ENCODE measurements around the gene TAF12. TPM values are rescaled to one million over a fixed set of nuclear protein-coding genes. Genes with fewer than 3 reads are reported as not detected.
"Not testable (repeated sequence)": the region's sequence is repeated elsewhere in the genome, so short reads cannot be mapped to it uniquely, and the experiment has no call there.

Gene TAF12
- total RNA-seq, 2 donors from 2014 or later: 14.2 to 15.8 TPM

DNA sequence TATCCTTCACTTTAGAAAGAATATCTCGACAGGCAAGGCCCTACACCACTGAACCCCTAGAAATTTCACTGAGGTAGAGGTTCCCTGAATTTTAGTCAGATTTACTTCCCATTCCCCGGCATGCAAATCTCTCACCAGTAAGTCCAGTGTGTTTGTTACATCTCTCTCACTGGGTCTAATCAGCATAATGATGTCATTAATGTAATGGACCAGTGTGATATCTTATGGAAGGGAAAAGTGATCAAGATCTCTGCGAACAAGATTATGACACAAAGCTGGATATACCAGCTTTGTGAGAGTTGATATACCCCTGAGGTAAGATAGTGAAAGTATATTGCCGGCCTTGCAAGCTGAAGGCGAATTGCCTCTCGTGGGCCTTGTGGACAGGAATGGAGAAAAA, 13.5 kb upstream of the TAF12 start:
- ATAC-seq: no peak
- H3K27ac Mint-ChIP-seq: no peak overlapping the region
- no peaks in the 10 kb centered on the region for H3K27me3 Mint-ChIP-seq

DNA sequence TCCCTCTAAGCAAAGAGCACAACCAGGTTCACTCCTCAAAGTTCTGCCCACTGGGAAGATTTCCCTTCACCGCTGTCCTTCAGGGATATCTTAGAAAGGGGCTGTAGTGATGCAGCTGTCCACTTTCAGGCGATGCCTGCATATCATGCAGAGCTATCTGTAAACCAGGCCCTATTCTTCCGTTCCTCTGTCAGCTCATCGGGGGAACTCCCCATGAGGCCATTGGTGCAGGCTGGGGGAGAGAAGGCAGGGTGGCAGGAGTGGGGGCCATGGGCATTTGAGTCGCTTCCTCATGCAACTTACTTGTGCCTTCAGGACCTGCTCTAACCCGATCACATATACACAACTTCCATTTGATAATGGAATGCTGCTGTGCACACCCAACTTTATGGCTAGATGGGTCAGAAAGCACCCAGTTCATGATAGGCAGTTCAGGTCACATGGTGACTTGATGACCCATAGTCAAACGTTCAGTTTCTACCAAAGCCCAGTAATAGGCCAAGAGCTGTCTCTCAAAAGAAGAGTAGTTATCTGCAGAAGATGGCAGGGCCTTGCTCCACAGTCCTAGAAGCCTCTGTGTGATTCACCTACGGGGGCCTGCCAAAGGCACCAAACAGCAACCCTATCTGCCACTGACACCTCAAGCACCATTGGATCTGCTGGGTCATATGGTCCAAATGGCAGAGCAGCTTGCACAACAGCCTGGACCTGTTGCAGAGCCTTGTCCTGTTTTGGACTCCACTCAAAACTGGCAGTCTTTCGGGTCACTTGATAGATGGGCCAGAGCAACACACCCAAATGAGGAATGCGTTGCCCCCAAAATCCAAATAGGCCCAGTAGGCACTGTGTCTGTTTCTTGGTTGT, 12.8 kb upstream of the TAF12 start:
- not testable (repeated sequence) for H3K4me3 Mint-ChIP-seq

More for the DNA sequence above, 13.5 kb upstream of the TAF12 start:
- Mint-ChIP-seq H3K4me1 (no peaks in the 10 kb centered on the region), H3K4me3 (no peak overlapping the region), H3K36me3 (ENCODE audit: low read depth) (no peaks in the 10 kb centered on the region)
- no peaks in the 10 kb centered on the region for H3K9me3 ChIP-seq (ENCODE audit: control insufficient read depth, low read length, poor library complexity, severe bottlenecking)
- DNase-seq: no peak

DNA sequence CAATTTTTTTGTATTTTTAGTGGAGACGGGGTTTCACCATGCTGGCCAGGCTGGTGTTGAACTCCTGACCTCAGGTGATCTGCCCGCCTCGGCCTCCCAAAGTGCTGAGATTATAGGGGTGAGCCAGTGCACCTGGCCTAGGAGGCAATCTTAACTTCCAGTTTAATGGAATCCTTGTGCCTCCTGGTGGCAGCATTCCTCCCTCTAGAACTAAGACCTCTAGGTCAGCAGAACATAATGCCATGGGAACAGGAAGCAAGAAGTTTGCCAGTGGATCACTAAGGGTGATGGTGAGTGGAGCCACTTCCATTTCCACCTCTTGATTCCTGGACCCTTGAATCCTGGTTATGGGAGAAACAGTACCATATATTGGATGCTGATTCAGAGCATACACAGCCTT, 11.0 kb upstream of the TAF12 start:
- H3K4me3 Mint-ChIP-seq; H3K27me3 Mint-ChIP-seq; H3K9me3 ChIP-seq (ENCODE audit: control insufficient read depth, low read length, poor library complexity, severe bottlenecking); H3K36me3 Mint-ChIP-seq (ENCODE audit: low read depth); H3K27ac Mint-ChIP-seq; H3K4me1 Mint-ChIP-seq; ATAC-seq; DNase-seq: not testable (repeated sequence)

More for the DNA sequence above, 12.8 kb upstream of the TAF12 start:
- not testable (repeated sequence) for DNase-seq; H3K36me3 Mint-ChIP-seq (ENCODE audit: low read depth); ATAC-seq; H3K27me3 Mint-ChIP-seq; H3K27ac Mint-ChIP-seq; H3K9me3 ChIP-seq (ENCODE audit: control insufficient read depth, low read length, poor library complexity, severe bottlenecking); H3K4me1 Mint-ChIP-seq

DNA sequence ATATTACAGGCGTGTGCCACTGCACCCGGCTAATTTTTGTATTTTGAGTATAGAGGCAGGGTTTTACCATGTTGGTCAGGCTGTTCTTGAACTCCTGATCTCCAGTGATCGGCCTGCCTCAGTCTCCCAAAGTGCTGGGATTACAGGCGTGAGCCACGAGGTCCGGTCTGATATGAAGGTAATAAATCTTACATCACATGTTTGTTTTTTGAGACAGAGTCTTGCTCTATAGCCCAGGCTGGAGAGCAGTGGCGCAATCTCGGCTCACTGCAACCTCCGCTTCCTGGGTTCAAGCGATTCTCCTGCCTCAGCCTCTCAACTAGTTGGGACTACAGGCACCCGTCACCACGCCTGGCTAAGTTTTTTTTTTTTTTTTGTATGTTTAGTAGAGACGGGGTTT, 10.2 kb upstream of the TAF12 start:
- H3K36me3 Mint-ChIP-seq (ENCODE audit: low read depth); H3K9me3 ChIP-seq (ENCODE audit: control insufficient read depth, low read length, poor library complexity, severe bottlenecking); H3K27ac Mint-ChIP-seq; ATAC-seq; H3K27me3 Mint-ChIP-seq; DNase-seq; H3K4me1 Mint-ChIP-seq; H3K4me3 Mint-ChIP-seq: not testable (repeated sequence)

DNA sequence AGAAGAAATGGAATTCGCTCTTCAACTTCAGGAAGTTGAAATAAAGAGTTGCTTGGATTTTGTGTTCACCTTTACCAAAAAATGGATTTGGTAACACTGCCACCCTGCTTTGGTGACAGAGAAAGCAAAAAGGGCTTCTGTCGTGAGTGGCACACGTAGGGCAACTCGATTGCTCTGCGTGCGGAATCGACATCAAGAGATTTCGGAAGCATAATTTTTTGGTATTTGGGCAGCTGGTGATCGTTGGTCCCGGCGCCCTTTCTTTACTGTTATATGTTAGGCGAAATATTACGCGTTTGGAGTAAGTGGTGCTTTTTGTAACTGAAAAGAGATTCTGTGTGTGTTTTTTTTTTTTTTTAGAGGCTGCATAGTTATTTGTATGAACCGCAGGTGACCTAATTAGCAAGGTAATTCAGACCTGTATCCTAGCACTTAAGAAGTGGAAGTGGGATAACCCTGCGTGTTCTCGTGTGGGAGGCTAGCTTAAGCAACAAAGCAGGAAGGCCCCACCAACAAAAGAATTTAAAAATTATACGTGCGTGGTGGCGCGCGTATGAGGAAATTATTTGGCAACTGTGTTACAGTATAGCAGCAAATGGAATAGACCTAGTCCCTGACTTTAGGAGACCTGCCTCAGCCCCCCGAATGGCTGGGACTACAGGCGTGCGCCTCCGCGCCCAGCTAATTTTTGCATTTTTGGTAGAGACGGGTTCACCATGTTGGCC, 5.8 kb upstream of the TAF12 start, which contains the start of gene RNU11:
RNU11 (plus strand) TSS at position 127 of the 725 bp plus-strand sequence.
- H3K4me1 Mint-ChIP-seq: peaks cover 23% of the 10 kb centered on the region
- H3K27ac Mint-ChIP-seq: peak within 1 kb of the TSS; percentile 100
- ATAC-seq (peak; percentile 80), DNase-seq (peak; percentile 60 to 79 (median 69))
- peak within 1 kb of the TSS; percentile 90 for H3K4me3 Mint-ChIP-seq
- H3K36me3 Mint-ChIP-seq (ENCODE audit: low read depth): no peaks in the 10 kb centered on the region
- no peaks in the 10 kb centered on the region for H3K9me3 ChIP-seq (ENCODE audit: control insufficient read depth, low read length, poor library complexity, severe bottlenecking)
- no peaks in the 10 kb centered on the region for H3K27me3 Mint-ChIP-seq

DNA sequence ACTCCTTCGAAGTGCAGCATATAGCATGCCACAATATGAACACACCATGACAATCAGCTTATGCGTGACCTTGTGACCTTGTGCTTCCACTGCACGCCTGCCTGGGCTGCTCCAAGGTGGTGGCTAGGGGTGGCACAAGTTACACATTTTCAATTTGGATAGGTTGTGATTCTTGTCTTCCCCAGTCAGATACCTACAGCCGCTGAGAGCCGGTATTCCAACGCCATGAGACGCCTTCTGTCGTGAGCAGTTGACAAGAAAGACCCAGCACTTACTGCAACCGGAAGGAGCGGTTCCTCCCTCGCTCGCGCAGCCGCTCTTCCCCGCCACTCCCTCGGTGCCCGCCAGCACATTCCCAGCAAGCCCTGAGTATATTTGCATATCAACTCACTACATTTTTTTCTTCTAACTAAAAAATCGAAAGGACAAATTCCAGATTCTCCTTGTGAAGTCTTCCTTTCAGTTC, 5.2 kb upstream of the TAF12 start:
- Mint-ChIP-seq H3K27ac (peak overlapping the region; percentile 100), H3K4me3 (peak overlapping the region; percentile 90), H3K36me3 (ENCODE audit: low read depth) (no peaks in the 10 kb centered on the region), H3K4me1 (peaks cover 27% of the 10 kb centered on the region), H3K27me3 (no peaks in the 10 kb centered on the region)
- no peaks in the 10 kb centered on the region for H3K9me3 ChIP-seq (ENCODE audit: control insufficient read depth, low read length, poor library complexity, severe bottlenecking)
- DNase-seq (peak; percentile 74 to 86 (median 79)), ATAC-seq (peak; percentile 83)

DNA sequence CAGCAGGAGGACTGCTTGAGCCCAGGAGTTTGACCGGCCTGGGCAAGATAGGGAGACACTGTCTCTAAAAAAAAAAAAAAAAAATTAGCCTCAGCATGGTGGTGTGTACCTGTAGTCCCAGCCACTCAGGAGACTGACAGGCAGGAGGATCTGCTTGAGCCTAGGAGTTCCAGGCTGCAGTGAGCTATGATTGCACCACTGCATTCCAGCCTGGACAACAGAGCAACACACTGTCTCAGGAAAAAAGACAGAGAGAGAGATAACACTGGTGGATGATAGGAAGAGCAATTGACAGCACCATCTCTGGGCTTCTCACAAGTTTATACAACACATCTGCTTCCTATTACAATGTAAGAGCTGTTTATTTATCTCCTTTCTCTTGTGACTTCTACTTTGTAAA, 3.2 kb upstream of the TAF12 start:
- Mint-ChIP-seq H3K4me3 (no peak overlapping the region), H3K27me3 (no peaks in the 10 kb centered on the region), H3K36me3 (ENCODE audit: low read depth) (no peaks in the 10 kb centered on the region), H3K27ac (no peak overlapping the region), H3K4me1 (peaks cover 38% of the 10 kb centered on the region)
- H3K9me3 ChIP-seq (ENCODE audit: control insufficient read depth, low read length, poor library complexity, severe bottlenecking): no peaks in the 10 kb centered on the region
- DNase-seq (no peak), ATAC-seq (no peak)

DNA sequence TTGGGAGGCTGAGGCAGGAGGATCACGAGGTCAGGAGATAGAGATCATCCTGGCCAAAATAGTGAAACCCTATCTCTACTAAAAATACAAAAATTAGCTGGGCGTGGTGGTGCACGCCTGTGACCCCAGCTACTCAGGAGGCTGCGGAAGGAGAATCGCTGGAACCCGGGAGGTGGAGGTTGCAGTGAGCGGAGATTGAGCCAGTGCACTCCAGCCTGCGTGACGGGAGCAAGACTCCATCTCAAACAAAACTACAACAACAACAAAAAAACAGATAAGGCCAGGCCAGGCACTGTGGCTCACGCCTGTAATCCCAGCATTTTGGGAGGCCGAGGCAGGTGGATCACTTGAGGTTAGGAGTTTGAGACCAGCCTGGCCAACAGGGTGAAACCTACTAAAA, 2.5 kb upstream of the TAF12 start:
- H3K4me3 Mint-ChIP-seq: peak overlapping the region; percentile 45
- DNase-seq; H3K27me3 Mint-ChIP-seq; H3K36me3 Mint-ChIP-seq (ENCODE audit: low read depth); ATAC-seq; H3K9me3 ChIP-seq (ENCODE audit: control insufficient read depth, low read length, poor library complexity, severe bottlenecking); H3K27ac Mint-ChIP-seq: not testable (repeated sequence)
- peaks cover 38% of the 10 kb centered on the region for H3K4me1 Mint-ChIP-seq

DNA sequence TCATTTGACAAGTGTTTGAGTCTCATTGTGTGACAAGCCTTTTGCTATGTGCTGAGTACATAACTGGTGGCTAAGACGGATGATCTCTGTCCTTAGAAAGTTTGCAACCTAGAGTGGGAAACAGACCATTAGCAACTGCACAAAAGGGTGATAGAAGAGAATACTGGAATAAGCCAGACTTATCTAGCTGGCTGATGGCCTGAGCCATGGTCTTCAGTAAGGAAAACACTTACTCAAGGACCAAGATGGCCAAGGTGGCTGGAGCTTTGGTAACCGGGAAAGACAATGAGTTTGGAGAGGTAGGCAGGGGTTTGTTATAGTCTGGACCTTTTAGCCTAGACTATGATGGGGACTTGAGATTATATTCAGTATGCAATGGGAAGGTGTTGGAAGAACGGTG, 1.6 kb upstream of the TAF12 start:
- DNase-seq (no peak), ATAC-seq (no peak)
- H3K36me3 Mint-ChIP-seq (ENCODE audit: low read depth): no peaks in the 10 kb centered on the region
- H3K4me3 Mint-ChIP-seq: peak overlapping the region; percentile 100
- H3K4me1 Mint-ChIP-seq: peaks cover 41% of the 10 kb centered on the region
- peak overlapping the region; percentile 98 for H3K27ac Mint-ChIP-seq
- H3K9me3 ChIP-seq (ENCODE audit: control insufficient read depth, low read length, poor library complexity, severe bottlenecking): no peaks in the 10 kb centered on the region
- H3K27me3 Mint-ChIP-seq: no peaks in the 10 kb centered on the region

DNA sequence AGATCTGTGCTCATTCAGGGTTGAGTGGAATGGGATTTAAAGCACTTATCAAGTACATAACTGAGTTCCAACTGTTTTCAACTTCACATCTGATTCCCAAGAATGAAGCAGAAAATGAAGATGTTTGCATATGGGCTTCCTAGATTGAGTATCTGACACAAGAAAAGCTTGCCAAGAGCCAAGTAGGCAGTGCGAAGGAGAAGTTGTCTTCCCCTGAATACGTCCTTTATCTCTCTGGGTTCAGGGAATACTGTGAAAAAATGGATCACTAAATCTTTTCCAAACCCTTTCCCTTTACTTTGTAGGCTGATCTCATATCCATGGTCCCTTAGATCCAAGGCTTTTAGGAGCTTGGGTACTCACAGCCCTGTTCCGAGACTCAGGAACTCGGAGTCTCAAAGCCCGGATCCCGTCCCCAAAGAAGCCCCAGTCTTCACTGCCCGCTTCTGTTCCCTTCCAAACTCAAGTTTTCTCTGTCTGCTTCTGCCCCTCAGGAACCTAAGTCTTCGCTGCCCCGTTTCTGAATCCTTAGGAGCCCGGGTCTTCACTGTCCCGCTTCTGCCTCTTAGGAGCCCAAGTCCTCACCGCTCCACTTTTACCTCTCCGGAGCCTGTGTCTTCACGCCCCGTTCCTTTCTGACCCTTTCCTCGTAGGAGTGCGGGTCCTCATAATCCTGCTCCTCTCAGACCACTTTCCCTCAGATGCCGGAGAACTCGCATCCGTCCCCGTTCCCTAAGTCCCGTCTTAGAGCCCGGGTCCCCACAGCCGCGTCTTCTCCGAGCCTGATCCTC, 616 bp downstream of the TAF12 start:
- Mint-ChIP-seq H3K36me3 (ENCODE audit: low read depth) (no peaks in the 10 kb centered on the region), H3K4me1 (peaks cover 31% of the 10 kb centered on the region), H3K4me3 (peak overlapping the region; percentile 100), H3K27me3 (no peaks in the 10 kb centered on the region), H3K27ac (peak overlapping the region; percentile 98)
- peak; percentile 3 for ATAC-seq
- DNase-seq: no peak
- H3K9me3 ChIP-seq (ENCODE audit: control insufficient read depth, low read length, poor library complexity, severe bottlenecking): no peaks in the 10 kb centered on the region

DNA sequence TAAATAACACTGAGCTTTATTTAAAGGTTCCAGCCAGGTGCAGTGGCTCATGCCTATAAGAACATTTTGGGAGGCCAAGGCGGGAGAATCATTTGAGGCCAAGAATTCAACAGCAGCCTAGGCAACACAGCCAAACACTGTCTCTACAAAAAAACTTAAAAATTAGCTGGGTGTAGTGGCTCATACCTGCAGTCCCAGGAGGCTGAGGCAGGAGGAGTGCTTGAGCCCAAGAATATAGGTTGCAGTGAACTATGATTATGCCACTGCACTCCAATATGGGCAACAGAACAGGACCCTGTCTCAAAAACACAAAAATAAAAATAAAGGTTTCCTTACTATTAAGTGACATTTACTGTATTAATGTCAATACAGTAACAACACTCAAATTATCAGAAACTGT, 2.1 kb downstream of the TAF12 start:
- Mint-ChIP-seq H3K36me3 (ENCODE audit: low read depth) (no peaks in the 10 kb centered on the region), H3K4me1 (peaks cover 35% of the 10 kb centered on the region), H3K27me3 (no peaks in the 10 kb centered on the region), H3K4me3 (no peak overlapping the region), H3K27ac (peak overlapping the region; percentile 98)
- H3K9me3 ChIP-seq (ENCODE audit: control insufficient read depth, low read length, poor library complexity, severe bottlenecking): no peaks in the 10 kb centered on the region
- ATAC-seq: peak; percentile 15
- DNase-seq: peak in 1 of 3 donors; percentile 11

DNA sequence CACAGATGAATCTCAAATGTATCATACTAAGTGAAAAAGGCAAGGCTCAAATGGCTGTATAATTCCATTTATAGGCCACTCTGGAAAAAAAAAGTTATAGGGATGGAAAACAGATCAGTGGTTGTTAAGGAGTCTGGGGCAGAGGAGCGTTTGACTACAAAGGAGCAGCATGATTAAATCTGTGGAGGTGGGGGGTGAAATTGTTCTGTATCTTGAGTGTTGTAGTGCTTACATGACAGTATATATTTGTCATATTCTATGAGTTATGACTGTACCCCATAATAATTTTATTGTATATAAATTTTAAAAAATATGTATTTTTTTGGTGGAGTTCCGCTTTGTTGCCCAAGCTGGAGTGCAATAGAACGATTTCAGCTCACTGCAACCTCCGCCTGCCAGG, 10.3 kb downstream of the TAF12 start:
- ATAC-seq (no peak), DNase-seq (no peak)
- H3K9me3 ChIP-seq (ENCODE audit: control insufficient read depth, low read length, poor library complexity, severe bottlenecking): no peaks in the 10 kb centered on the region
- Mint-ChIP-seq H3K27me3 (no peaks in the 10 kb centered on the region), H3K4me1 (peaks cover 8% of the 10 kb centered on the region), H3K4me3 (no peak overlapping the region), H3K27ac (peak overlapping the region; percentile 62), H3K36me3 (ENCODE audit: low read depth) (peaks cover 3% of the 10 kb centered on the region)

DNA sequence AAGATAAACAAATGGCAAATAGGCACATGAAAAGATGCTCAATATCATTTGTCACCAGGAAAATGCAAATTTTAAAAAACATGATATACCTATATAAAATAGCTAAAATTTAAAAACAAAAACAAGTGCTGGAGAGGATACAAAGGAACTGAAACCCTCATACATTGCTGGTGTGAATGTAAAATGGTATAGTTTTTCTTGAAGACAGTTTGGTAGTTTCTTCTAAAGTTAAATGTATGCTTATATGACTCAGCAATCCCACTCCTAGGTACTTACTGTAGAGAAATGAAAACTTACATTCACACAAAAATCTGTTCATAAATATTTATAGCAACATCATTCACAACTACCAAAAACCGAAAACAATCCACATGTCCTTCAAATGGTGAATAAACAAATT, 11.2 kb downstream of the TAF12 start:
- no peaks in the 10 kb centered on the region for H3K9me3 ChIP-seq (ENCODE audit: control insufficient read depth, low read length, poor library complexity, severe bottlenecking)
- no peaks in the 10 kb centered on the region for H3K27me3 Mint-ChIP-seq
- no peak overlapping the region for H3K4me3 Mint-ChIP-seq
- ATAC-seq: no peak
- DNase-seq: no peak
- H3K36me3 Mint-ChIP-seq (ENCODE audit: low read depth): peaks cover 3% of the 10 kb centered on the region
- peaks cover 8% of the 10 kb centered on the region for H3K4me1 Mint-ChIP-seq
- H3K27ac Mint-ChIP-seq: peak overlapping the region; percentile 62
